Gastroesophageal sphincter (tissue), 4 donors: ENCODE measurements around the gene UGT1A8. TPM values are rescaled to one million over a fixed set of nuclear protein-coding genes. Genes with fewer than 3 reads are reported as not detected.

ENCODE experiments used
- ATAC-seq: fragments of 150-250 bp; one replicate; pipeline ENCODE4 v1.9.1; 2016; ENCODE audit warnings: mild to moderate bottlenecking, moderate library complexity
- H3K27ac ChIP-seq, 4 donors: fragments of 200-600 bp; sonication (generic) in 3 of 4; 1 replicate in 3 of 4; 2 replicates in 1 of 4; pipeline ENCODE4 v1.5.1; 2016 to 2019
- H3K27me3 ChIP-seq: fragments of 200-600 bp; sonication (generic); one replicate; pipeline ENCODE4 v1.5.1; 2019
- H3K36me3 ChIP-seq, 2 donors: fragments of 200-600 bp; sonication (generic); one replicate each; pipeline ENCODE4 v1.5.1; 2019; ENCODE audit warnings: control low read depth in 1 of 2
- H3K4me1 ChIP-seq, 3 donors: fragments of 200-600 bp; sonication (generic); 1 replicate in 2 of 3; 2 replicates in 1 of 3; pipeline ENCODE4 v1.5.1; 2016 to 2019; ENCODE audit warnings: control low read depth in 2 of 3
- H3K4me3 ChIP-seq, 2 donors: fragments of 200-600 bp; sonication (generic); one replicate each; pipeline ENCODE4 v1.5.1; 2019; ENCODE audit warnings: mild to moderate bottlenecking in 1 of 2, moderate library complexity in 1 of 2
- H3K9me3 ChIP-seq, 3 donors: fragments of 200-600 bp; sonication (generic); one replicate each; pipeline ENCODE4 v1.5.1; 2017 to 2019; ENCODE audit warnings: control low read depth in 2 of 3
- CTCF ChIP-seq, 4 experiments: fragments of 200-600 bp in 2 of 4; fragments of 450-650 bp in 2 of 4; sonication (generic) in 1 of 4; IDR thresholded peaks; one replicate each; pipeline ENCODE4 v1.5.1; 2017 to 2019; ENCODE audit warnings: antibody characterized with exemption in 4 of 4, mild to moderate bottlenecking in 2 of 4, moderate library complexity in 2 of 4
- EP300 ChIP-seq: sonication (generic); formaldehyde crosslinking; IDR thresholded peaks from one replicate; pipeline ENCODE4 v1.6.1; 2017; ENCODE audit warnings: antibody characterized with exemption, mild to moderate bottlenecking
- POLR2A ChIP-seq, 2 donors: fragments of 450-650 bp; IDR thresholded peaks; one replicate each; pipeline ENCODE4 v1.6.1; 2017; ENCODE audit warnings: antibody characterized with exemption in 2 of 2, mild to moderate bottlenecking in 2 of 2, moderate library complexity in 1 of 2
- POLR2AphosphoS5 ChIP-seq: sonication (generic); formaldehyde crosslinking; IDR thresholded peaks from one replicate; pipeline ENCODE4 v1.6.1; 2017; ENCODE audit warnings: antibody characterized with exemption
- WGBS, 2 donors: methylation state at CpG; one replicate each; pipeline ENCODE4 v1.1.5; 2018; ENCODE audit warnings: low coverage in 1 of 2; 5-methylcytosine and 5-hydroxymethylcytosine counted together
- total RNA-seq, 4 donors: library from RNA; depleted of rRNA; stranded (reverse); fragments of >200 nt; gene quantifications; one replicate each; pipeline ENCODE4 v1.1.0, GENCODE V29; 2016

Gene UGT1A8
- total RNA-seq, 4 donors from 2014 or later, result not detected

- Histone ChIP-seq H3K27ac (no peak overlapping the region), H3K4me3 (no peak overlapping the region), H3K27me3 (no peaks in the 10 kb centered on the region), H3K36me3 (no peaks in the 10 kb centered on the region), H3K4me1 (no peaks in the 10 kb centered on the region), H3K9me3 (no peaks in the 10 kb centered on the region)
- 76% methylated on average over 3 of the region's 3 CpGs for WGBS, 2 donors
- no peak for TF ChIP-seq POLR2A (IDR thresholded peaks at IDR 0.05)
- no peak for TF ChIP-seq POLR2AphosphoS5
- TF ChIP-seq CTCF (IDR thresholded peaks at IDR 0.05), result no peak
- no peak for TF ChIP-seq EP300
- ATAC-seq, result no peak
Measured at GRCh38 chr2:233598952-233599351, 18.5 kb upstream of the UGT1A8 start.

- H3K27me3 ChIP-seq, result no peaks in the 10 kb centered on the region
- no peaks in the 10 kb centered on the region for H3K9me3 ChIP-seq
- H3K36me3 ChIP-seq, result no peaks in the 10 kb centered on the region
- no peak for ATAC-seq
- H3K4me3 ChIP-seq, result no peak overlapping the region
- WGBS, 2 donors, result 40 to 100% methylated on average over 1 of the region's 2 CpGs
- TF ChIP-seq CTCF (IDR thresholded peaks at IDR 0.05) (no peak), EP300 (no peak), POLR2A (IDR thresholded peaks at IDR 0.05) (no peak), POLR2AphosphoS5 (no peak)
- H3K27ac ChIP-seq, result no peak overlapping the region
- H3K4me1 ChIP-seq, result no peaks in the 10 kb centered on the region
Measured at GRCh38 chr2:233600386-233600785, 17.0 kb upstream of the UGT1A8 start.

GRCh38 chr2:233602076-233602475 is 15.4 kb upstream of the UGT1A8 start:
- Histone ChIP-seq H3K9me3 (no peaks in the 10 kb centered on the region), H3K36me3 (no peaks in the 10 kb centered on the region), H3K27me3 (no peaks in the 10 kb centered on the region), H3K27ac (no peak overlapping the region), H3K4me1 (no peaks in the 10 kb centered on the region), H3K4me3 (no peak overlapping the region)
- no peak for TF ChIP-seq POLR2A (IDR thresholded peaks at IDR 0.05)
- no peak for TF ChIP-seq POLR2AphosphoS5
- no peak for TF ChIP-seq EP300
- ATAC-seq, result no peak
- WGBS, 2 donors, result 71 to 88% methylated on average over 1 of the region's 1 CpG

GRCh38 chr2:233603520-233603919 is 13.9 kb upstream of the UGT1A8 start:
- Histone ChIP-seq H3K27ac (no peak overlapping the region), H3K36me3 (no peaks in the 10 kb centered on the region), H3K27me3 (no peaks in the 10 kb centered on the region), H3K4me1 (no peaks in the 10 kb centered on the region), H3K9me3 (no peaks in the 10 kb centered on the region), H3K4me3 (no peak overlapping the region)
- WGBS, 2 donors, result 78 to 80% methylated on average over 1 to 3 of the region's 4 CpGs
- no peak for ATAC-seq
- TF ChIP-seq EP300 (no peak), POLR2AphosphoS5 (no peak), CTCF (IDR thresholded peaks at IDR 0.05) (no peak), POLR2A (IDR thresholded peaks at IDR 0.05) (no peak)

GRCh38 chr2:233604826-233605225 is 12.6 kb upstream of the UGT1A8 start:
- H3K4me1 ChIP-seq, result no peaks in the 10 kb centered on the region
- H3K27ac ChIP-seq, result no peak overlapping the region
- H3K27me3 ChIP-seq, result no peaks in the 10 kb centered on the region
- 83 to 90% methylated on average over 3 of the region's 3 CpGs for WGBS, 2 donors
- no peak overlapping the region for H3K4me3 ChIP-seq
- TF ChIP-seq EP300, result no peak
- ATAC-seq, result no peak
- no peaks in the 10 kb centered on the region for H3K9me3 ChIP-seq
- no peaks in the 10 kb centered on the region for H3K36me3 ChIP-seq

- Histone ChIP-seq H3K27ac (no peak overlapping the region), H3K27me3 (no peaks in the 10 kb centered on the region), H3K9me3 (no peaks in the 10 kb centered on the region), H3K4me1 (no peaks in the 10 kb centered on the region), H3K36me3 (no peaks in the 10 kb centered on the region), H3K4me3 (no peak overlapping the region)
- ATAC-seq, result no peak
- no peak for TF ChIP-seq EP300
- TF ChIP-seq POLR2A (IDR thresholded peaks at IDR 0.05), result no peak
- TF ChIP-seq POLR2AphosphoS5, result no peak
- no peak for TF ChIP-seq CTCF (IDR thresholded peaks at IDR 0.05)
- WGBS, 2 donors, result 67 to 86% methylated on average over 1 of the region's 1 CpG
Measured at GRCh38 chr2:233605680-233606079, 11.8 kb upstream of the UGT1A8 start.
